Heart left ventricle (tissue), 16 donors: ENCODE results near the gene TAF4. TPM values are rescaled to one million over a fixed set of nuclear protein-coding genes. Genes with fewer than 3 reads are reported as not detected.

Experiments used
- ATAC-seq, 4 donors: fragments of 200-7000 bp; cut with Tn5 transposase; one replicate each; pipeline ENCODE4 v1.9.1; 2020 to 2022; ENCODE audit warnings: moderate library complexity in 4 of 4, mild to moderate bottlenecking in 3 of 4, moderate number of reproducible peaks in 1 of 4
- DNase-seq, 5 donors: peaks; one replicate each; pipeline ENCODE4 v3.0.0-alpha.2; 2020
- H3K27ac ChIP-seq, 12 donors: fragments of 200-600 bp; sonication (generic) in 4 of 12; one replicate each; pipeline versions ENCODE4 v1.5.0 to v1.8.0; 2016 to 2022; ENCODE audit warnings: mild to moderate bottlenecking in 2 of 12
- H3K27me3 ChIP-seq, 9 donors: fragments of 200-600 bp; sonication (generic) in 2 of 9; one replicate each; pipeline versions ENCODE4 v1.5.1 to v1.8.0; 2016 to 2022; ENCODE audit warnings: mild to moderate bottlenecking in 3 of 9
- H3K36me3 ChIP-seq, 9 donors: fragments of 200-600 bp; sonication (generic) in 2 of 9; one replicate each; pipeline versions ENCODE4 v1.5.0 to v1.8.0; 2018 to 2022; ENCODE audit warnings: mild to moderate bottlenecking in 2 of 9
- H3K4me1 ChIP-seq, 12 donors: fragments of 200-600 bp; sonication (generic) in 4 of 12; one replicate each; pipeline versions ENCODE4 v1.5.0 to v1.8.0; 2016 to 2022; ENCODE audit warnings: mild to moderate bottlenecking in 3 of 12
- H3K4me3 ChIP-seq, 12 donors: fragments of 200-600 bp; sonication (generic) in 4 of 12; one replicate each; pipeline versions ENCODE4 v1.5.0 to v1.8.0; 2017 to 2022; ENCODE audit warnings: mild to moderate bottlenecking in 9 of 12, moderate library complexity in 4 of 12
- H3K9me3 ChIP-seq, 12 donors: fragments of 200-600 bp; sonication (generic) in 4 of 12; one replicate each; pipeline versions ENCODE4 v1.5.0 to v1.8.0; 2016 to 2022; ENCODE audit warnings: mild to moderate bottlenecking in 1 of 12
- POLR2A ChIP-seq, 2 donors: fragments of 450-650 bp; IDR thresholded peaks; one replicate each; pipeline ENCODE4 v1.6.1; 2017; ENCODE audit warnings: antibody characterized with exemption in 2 of 2, mild to moderate bottlenecking in 2 of 2, moderate library complexity in 2 of 2
- WGBS, 4 donors: extraction: QIAGEN DNeasy Blood & Tissue Kit in 2 of 4; methylation state at CpG; one replicate each; pipeline versions ENCODE4 v1.1.5 to v1.1.7; 2013 to 2018; 5-methylcytosine and 5-hydroxymethylcytosine counted together
- intact Hi-C, 10 donors: fragments of 100-400 bp; cut with DNase I; formaldehyde crosslinking; loops; one replicate each; pipeline versions ENCODE4 v1.11.1 to v1.14.2; 2022
- polyA plus RNA-seq, 2 donors: library from polyadenylated mRNA; stranded (reverse); fragments of 200-250 nt; gene quantifications; one replicate each; pipeline ENCODE4 v1.2.3, GENCODE V29; 2013
- total RNA-seq, 9 donors: library from RNA; depleted of rRNA in 2 of 9; stranded (reverse); fragments of >200 nt in 2 of 9; fragmentation: NEBNext Ultra II Directional in 3 of 9; extraction: Animal tissue kit (Norgen Biotek cat#: 25700) in 3 of 9; gene quantifications; one replicate each; pipeline versions ENCODE4 v1.1.0 to v1.2.4, GENCODE V29; 2016 to 2023
- TF ChIP-seq, protein P1 (sequence below), 12 donors: fragments of 200-600 bp; sonication (generic) in 4 of 12; IDR thresholded peaks; one replicate each; pipeline versions ENCODE4 v1.5.0 to v1.8.0; 2018 to 2022; ENCODE audit warnings: antibody characterized with exemption in 12 of 12, mild to moderate bottlenecking in 5 of 12
- donor health status: ischemic (EF 13 %, LVEDD 7.1; RV severe dilation, severe dysfunction).
- donor health status: healthy with polysubstance abuse.
- donor health status: DM: no; HTN: yes; CAD: no.
- donor health status: DM: no; HTN: no; CAD: no.
- donor health status: ischemic (EF 25% LVEDD 6.9; RV normal size, moderate dysfunction).
- donor health status: ischemic (EF 25% LVEDD 5.7; RV mildly dilated, moderate dysfunction).
- donor health status: healthy.
- donor health status: DM: yes; HTN: yes; CAD: no.
- donor health status: ischemic (EF 35%, LVEDD 5.7; RV mildly dilated, moderate dysfunction).
- donor health status: nonischemic (EF 11% LVEDD 7.7; RV severe dilation, severe dysfunction).
- donor health status: DM: yes; HTN: yes; CAD: no.
- donor health status: PGD.
- donor health status: ischemic (EF 29% LVEDD 5.4; RV normal size, mild dysfunction).
- donor health status: nonischemic (EF 23%, LVEDD 6.1; RV moderate dilation, normal function).

TAF4 gene
- total and polyA plus RNA-seq, 11 donors = 4.5 to 37.7 (median 10.7) TPM

DNA sequence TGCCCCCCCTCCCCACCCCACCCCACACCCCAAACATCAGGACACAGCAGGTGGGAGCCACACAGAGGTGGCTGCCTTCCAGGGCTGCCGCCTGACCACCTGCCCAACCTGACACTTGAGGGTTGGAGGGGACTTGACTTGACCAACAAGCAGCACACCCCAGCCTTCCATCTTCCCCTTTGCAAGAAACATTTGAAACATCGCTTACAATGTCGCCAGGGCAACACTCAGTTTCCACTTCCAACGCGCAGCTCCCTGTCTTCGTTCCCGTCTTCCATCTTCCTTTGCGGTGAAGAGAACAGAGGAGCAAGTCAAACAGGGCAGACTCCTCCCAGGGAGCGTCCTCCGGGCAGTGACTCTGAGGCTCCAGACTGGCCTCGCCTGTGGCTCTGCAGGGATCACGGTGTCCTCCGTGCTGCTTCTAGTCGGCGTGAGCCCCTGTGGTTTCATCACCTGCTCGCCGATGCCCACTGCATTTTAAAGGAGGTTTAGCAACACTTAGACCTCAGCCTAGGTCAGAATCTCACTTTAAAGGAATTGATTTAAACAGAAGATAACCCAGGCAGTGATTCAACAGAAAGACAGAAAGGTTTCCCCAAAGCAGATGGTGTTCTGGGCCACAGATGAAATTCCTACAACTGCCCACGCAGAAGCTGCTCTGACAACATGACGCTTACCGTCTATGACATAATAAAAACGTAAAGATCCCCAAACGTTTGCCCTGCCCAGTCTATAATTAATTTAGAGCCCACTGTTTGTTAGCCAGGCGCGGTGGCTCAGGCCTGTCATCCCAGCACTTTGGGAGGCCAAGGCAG lies 130.8 kb downstream of the TAF4 start:
- no peaks in the 10 kb centered on the region for H3K36me3 ChIP-seq
- DNase-seq = peak in 1 of 5 donors; percentile 3
- 45 to 56% (median 55%) methylated on average over 24 of the region's 24 CpGs for WGBS, 4 donors
- ATAC-seq = no peak
- TF ChIP-seq, protein P1, sequence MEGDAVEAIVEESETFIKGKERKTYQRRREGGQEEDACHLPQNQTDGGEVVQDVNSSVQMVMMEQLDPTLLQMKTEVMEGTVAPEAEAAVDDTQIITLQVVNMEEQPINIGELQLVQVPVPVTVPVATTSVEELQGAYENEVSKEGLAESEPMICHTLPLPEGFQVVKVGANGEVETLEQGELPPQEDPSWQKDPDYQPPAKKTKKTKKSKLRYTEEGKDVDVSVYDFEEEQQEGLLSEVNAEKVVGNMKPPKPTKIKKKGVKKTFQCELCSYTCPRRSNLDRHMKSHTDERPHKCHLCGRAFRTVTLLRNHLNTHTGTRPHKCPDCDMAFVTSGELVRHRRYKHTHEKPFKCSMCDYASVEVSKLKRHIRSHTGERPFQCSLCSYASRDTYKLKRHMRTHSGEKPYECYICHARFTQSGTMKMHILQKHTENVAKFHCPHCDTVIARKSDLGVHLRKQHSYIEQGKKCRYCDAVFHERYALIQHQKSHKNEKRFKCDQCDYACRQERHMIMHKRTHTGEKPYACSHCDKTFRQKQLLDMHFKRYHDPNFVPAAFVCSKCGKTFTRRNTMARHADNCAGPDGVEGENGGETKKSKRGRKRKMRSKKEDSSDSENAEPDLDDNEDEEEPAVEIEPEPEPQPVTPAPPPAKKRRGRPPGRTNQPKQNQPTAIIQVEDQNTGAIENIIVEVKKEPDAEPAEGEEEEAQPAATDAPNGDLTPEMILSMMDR (IDR thresholded peaks at IDR 0.05) = no peak
- no peak for TF ChIP-seq POLR2A (IDR thresholded peaks at IDR 0.05)
- H3K27ac ChIP-seq = no peak overlapping the region
- H3K27me3 ChIP-seq = peaks cover 0 to 16% (median 2%) of the 10 kb centered on the region in 9 donors
- intact Hi-C loops = no loop called here
- H3K4me3 ChIP-seq = no peak overlapping the region
- no peaks in the 10 kb centered on the region for H3K9me3 ChIP-seq
- H3K4me1 ChIP-seq = no peaks in the 10 kb centered on the region

DNA sequence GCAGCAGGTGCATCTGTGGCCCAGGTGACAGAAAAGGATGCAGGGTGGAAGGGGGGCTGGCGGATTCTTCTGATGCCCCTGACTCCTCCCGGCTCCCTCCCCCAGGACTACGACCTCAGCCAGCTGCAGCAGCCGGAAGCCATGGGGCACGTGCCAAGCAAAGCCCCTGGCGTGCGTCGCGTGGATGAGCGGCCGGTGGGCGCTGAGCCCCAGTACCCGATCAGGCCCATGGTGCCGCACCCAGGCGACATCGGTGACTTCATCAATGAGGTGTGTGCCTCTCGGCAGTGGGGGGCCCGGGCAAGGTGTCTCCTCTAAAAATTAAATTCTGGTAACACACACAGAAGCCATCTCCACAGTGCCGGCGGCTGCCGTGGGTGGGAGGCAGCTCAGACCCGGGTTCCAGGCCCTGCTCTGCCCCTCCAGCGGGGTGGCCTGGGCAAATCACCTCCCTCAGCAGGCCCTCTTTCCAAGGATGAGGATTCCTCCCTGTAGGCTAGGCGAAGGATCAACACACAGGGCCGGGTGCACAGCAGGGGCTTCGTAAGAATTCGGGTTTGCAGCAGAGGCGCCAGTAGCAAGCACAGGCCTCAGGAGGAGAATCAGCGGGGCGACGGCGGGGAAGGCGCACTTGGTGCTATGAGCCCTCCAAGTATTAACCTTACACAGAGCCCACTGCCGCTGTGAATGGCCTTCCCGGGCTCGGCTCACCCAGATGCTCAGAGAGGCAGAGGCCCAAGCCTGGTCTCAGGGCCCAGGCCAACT lies 131.5 kb downstream of the TAF4 start:
- no peaks in the 10 kb centered on the region for H3K4me1 ChIP-seq
- TF ChIP-seq, protein P1 (IDR thresholded peaks at IDR 0.05) = no peak
- no peak for TF ChIP-seq POLR2A (IDR thresholded peaks at IDR 0.05)
- 64 to 84% (median 70%) methylated on average over 17 to 36 of the region's 36 CpGs for WGBS, 4 donors
- peaks cover 0 to 3% (median 0%) of the 10 kb centered on the region in 12 donors for H3K9me3 ChIP-seq
- intact Hi-C loops = no loop called here
- H3K4me3 ChIP-seq = no peak overlapping the region
- no peak for ATAC-seq
- DNase-seq = peak in 2 of 5 donors; percentile 2 to 25
- H3K27ac ChIP-seq = no peak overlapping the region
- H3K36me3 ChIP-seq = no peaks in the 10 kb centered on the region
- peaks cover 0 to 16% (median 2%) of the 10 kb centered on the region in 9 donors for H3K27me3 ChIP-seq

DNA sequence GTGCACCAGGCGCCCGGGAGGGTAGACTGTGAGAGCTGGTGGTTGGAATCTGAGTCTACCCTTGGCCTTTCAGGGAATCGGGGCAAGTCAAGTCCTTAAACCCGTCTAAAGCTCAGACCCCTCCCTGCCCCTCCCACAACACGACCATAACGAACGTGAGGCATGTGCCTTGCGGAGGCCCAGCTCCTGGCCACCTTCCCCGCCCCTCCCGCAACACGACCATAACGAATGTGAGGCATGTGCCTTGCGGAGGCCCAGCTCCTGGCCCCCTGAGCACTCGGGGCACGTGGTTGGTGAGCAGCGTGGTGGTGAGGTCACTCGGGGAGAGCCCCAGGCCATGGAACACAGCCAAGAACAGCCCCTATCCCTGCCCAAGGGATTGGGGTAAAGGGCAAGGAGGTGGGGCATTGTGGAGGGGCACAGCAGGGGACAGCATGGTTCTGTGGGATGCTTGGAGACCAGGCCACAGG lies 132.2 kb downstream of the TAF4 start:
- ATAC-seq = no peak
- TF ChIP-seq, protein P1 (IDR thresholded peaks at IDR 0.05) = no peak
- no peak for TF ChIP-seq POLR2A (IDR thresholded peaks at IDR 0.05)
- H3K36me3 ChIP-seq = no peaks in the 10 kb centered on the region
- no peaks in the 10 kb centered on the region for H3K4me1 ChIP-seq
- no peak overlapping the region for H3K27ac ChIP-seq
- DNase-seq = peak in 1 of 5 donors; percentile 2
- peaks cover 0 to 6% (median 0%) of the 10 kb centered on the region in 12 donors for H3K9me3 ChIP-seq
- WGBS, 4 donors = 53 to 56% (median 55%) methylated on average over 15 to 17 of the region's 17 CpGs
- H3K4me3 ChIP-seq = no peak overlapping the region
- intact Hi-C loops = no loop called here
- peaks cover 0 to 16% (median 2%) of the 10 kb centered on the region in 9 donors for H3K27me3 ChIP-seq
